HG02852 (cell line): ENCODE measurements around the gene GNA12.

Source experiments
- ATAC-seq: cut with Tn5 transposase; IDR thresholded peaks from one replicate; pipeline ENCODE4 v1.9.1; 2021; ENCODE audit warnings: mild to moderate bottlenecking, moderate library complexity; ENCODE audit not compliant: unreplicated experiment

GNA12 gene

DNA sequence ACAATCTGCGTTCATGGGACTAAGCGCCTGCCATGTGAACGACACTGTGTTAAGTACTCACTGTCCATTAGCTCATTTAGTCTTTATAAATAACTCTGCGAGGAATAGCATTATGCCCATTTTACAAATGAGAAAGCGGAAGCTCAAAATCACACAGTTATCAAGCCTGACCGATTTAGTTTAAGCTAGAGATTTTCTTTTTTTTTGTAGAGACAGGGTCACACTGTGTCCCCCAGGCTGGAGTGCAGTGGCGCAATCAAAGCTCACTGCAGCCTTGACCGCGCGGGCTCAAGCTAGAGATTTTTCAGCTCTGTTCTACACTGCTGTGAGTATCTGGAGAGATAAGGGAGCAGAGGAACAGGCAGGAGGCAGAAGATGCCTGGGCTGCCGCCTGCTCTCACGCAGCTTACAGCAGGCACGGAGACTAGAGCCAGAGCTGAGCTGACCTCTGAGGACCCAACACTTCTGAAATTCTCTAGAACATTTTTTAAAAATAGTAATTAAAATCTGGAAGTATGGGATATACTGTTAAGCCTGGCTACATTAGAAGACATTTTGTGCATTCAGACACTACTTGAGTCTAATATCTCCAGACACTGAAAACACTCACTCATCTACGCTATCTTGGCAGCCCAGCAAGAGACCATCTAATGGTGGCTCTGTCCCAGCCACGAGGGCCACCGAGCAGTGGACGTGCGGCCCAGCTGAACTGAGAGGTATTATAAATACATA is 38.7 kb downstream of the GNA12 start:
- no peak for ATAC-seq

DNA sequence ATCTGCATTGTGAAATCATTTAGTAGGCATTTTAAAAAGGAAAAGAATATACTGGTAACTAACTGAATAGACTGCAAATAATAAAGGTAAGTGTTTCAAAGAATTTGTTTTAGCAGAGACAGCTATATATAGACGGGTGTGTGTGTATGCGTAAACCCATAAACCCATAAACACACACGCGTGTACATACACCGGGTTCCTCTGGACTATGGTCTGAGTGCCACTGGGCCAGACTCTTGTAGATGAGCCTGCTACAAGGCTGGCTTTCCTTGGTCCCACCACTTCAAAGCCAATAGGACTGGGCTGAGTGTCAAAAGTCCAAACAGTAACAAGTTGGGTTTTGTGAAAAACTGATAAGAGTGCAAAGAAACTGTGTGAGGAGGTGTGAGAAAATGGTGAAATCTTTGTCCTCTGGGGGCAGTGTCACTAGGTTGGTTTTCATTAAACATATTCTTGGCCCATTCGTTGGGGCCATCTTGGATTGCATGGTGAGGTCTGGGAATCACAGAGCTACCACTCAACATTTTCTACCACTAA is 39.8 kb downstream of the GNA12 start:
- no peak for ATAC-seq

DNA sequence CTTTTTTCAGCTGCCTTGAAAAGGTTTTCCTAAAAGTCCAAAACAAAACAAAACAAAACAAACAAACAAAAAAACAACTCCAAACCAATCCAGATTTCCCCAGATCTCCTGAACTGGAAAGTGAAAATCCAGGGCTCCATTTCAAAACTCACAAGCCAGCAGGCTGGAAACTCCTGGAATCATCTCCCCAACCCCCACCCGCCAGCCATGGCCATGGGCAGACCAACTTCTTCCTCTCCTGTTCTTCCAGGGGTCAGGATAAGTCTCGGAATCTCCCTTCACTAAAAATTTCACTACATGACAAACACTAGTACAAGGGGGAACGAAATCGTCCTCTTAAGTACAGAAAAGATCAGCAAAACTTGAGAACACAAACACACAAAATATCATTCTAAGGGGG is 40.4 kb downstream of the GNA12 start:
- ATAC-seq = no peak

DNA sequence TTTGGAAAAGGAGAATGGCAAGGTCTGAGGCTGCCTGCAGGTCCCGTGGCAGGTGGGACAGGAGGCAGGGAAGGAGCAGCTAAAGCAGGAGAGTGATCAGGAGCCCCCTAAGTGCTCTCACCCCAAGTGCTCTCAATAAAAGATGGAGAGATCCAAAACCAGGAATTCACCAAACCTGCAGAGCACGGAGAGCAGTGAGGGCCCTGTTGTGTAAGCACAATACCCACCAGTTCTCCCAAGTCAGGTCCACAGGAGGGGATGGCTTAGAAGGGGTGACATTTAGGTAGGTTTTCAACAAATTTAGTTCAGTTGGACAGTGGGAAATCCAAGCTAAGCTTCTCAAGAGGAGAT is 40.8 kb downstream of the GNA12 start:
- ATAC-seq = no peak

DNA sequence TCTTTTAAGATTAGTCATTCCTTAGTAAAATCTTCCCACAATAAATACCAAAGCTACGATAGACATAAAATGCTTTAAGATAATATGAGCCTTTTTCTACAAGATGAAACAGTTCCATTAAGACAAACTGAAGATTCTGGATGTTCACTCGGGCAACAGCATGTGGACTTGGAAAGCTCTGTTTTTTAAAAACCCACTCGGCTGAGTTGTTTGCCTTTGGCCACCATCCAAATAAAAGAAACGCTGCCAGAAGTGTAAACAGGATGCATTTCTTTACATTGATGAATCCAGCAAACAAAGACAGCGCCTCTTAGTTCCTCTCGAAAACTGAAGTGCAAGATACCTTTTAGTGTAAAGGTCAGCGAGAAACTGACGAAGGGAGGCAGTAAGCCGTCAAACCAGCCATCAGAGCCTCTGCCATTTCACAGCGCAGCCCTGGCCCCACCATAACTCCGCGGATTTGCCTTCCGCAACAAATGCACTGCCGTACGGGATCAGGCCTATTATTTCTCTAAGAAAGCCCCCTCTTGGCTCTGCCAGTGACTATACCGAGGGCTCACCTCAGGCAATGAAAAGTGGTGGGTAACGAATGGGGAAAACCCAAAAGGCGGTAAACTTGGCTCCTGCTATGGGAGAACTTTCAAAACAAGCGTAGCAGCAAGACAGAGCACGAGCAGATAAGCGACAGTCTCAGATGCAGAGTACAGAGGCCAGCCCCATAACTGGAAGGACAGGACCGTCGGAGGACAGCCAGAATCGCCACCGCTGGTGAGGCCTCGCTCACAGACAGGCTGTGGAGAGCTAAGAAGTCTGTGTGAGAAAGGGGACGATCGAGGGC is 41.4 kb downstream of the GNA12 start:
- no peak for ATAC-seq

DNA sequence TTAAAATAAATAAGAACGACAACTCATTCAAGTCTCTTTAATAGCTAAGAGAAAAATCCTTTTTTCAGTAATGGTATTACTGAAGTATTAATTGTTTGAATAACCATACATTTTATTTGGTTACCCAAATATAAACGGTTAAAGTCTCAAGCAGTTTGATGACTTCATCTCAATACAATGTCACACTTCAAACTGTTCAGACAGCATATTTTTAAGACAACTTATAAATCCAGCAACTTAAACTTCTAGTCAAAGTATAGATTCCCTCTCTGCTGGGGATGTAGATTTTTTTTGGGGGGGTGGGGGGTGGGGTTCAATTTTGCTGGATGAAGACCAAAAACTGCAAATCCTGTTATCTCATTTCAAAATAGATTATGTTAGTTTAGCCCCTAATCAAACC is 42.0 kb downstream of the GNA12 start:
- no peak for ATAC-seq

DNA sequence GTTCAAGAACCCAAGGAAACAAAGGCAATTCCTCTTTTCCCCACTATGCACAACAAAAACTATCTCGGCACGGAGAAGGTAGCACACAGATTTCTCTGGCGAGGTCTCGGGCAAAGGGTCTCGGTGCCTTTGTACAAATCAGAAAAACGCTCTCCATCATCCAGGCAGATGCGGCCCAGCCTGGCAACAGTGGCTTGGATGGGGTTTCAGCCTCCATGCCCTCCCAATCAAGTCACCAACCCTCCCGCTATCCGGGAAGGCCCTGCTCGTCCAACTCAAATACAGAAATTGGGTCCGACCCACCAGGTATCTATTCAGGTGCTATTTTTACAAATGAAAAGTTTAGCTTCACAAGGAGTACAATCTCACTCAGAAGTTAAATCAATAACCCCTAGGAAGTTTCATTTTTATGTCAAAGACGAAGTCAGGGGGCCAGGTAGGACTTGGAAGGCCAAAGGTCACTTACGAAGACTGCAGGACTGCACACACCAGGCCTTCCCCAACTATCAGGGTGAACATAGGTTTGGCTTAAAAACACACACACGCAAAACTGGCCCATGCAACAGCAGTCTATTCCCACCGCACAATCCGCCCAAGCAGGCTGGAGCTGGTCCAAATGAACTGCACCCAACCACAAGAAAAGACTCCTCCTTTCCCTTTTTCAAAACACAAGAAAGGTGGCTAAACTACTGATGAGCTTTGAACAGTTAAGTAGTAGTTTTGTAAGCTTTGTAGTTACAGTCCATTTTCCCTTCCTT is 43.0 kb downstream of the GNA12 start:
- ATAC-seq = no peak

DNA sequence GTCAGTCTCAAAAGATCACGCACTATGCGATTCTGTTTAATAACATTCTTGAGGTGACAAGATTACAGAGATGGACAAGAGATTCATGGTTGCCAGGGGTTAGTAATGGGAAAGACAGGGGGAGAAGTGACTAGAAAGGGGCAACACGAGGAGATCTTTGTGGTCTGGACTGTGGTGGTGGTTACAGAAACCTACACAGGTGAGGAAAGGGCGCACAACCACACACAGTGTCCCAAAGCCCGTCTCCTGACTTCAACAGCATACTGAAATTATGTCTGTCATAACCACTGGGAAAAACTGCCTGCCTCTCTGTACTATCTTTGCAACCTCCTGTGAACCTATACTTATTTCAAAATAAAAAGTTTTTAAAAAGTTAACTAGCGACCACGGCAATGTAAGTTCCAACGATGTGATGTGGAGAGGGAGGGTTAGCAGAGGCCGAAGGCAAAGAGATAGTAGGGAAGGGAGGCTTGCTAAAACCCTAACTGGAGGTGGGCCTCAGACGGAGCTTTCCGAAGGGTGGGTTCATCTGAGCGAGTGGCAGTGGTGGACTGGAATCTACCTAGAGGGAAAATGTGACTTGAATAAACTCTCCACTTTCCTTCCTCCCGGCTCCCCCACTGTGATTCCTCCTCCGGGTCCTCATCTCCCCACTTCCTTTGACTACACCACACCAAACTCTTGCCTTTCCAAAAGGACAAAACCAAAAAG is 43.7 kb downstream of the GNA12 start:
- no peak for ATAC-seq

DNA sequence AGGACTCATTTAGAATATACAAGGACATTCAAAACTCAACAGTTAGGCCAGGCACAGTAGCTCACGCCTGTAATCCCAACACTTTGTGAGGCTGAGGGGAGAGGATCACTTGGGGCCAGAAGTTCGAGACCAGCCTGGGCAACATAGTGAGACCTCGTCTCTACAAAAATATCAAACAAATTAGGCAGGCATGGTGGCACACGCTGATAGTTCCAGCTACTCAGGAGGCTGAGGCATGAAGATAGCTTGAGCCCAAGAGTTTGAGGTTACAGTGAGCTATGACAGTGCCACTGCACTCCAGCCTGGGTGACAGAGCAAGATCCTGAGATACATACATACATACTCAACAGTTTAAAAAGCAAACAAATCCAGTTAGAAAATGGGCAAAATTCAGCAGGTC is 44.9 kb downstream of the GNA12 start:
- ATAC-seq = no peak

DNA sequence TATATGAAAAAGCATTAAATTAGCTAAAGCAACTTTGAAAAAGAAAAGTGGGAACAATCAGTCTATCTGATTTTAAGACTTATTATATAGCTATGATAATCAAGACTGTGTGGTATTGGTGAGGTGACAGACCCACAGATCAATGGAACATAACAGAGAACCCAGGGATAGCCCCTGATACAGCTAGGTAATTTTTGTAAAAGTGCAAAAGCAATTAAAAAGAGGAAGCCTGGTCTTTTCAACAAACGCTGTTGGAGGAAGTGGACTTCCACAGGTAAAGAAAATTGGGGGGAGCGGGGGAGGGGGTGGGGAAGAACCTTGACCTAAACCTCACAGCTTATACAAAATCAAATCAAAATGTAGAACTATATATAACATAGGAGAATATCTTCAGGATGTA is 45.4 kb downstream of the GNA12 start:
- no peak for ATAC-seq

DNA sequence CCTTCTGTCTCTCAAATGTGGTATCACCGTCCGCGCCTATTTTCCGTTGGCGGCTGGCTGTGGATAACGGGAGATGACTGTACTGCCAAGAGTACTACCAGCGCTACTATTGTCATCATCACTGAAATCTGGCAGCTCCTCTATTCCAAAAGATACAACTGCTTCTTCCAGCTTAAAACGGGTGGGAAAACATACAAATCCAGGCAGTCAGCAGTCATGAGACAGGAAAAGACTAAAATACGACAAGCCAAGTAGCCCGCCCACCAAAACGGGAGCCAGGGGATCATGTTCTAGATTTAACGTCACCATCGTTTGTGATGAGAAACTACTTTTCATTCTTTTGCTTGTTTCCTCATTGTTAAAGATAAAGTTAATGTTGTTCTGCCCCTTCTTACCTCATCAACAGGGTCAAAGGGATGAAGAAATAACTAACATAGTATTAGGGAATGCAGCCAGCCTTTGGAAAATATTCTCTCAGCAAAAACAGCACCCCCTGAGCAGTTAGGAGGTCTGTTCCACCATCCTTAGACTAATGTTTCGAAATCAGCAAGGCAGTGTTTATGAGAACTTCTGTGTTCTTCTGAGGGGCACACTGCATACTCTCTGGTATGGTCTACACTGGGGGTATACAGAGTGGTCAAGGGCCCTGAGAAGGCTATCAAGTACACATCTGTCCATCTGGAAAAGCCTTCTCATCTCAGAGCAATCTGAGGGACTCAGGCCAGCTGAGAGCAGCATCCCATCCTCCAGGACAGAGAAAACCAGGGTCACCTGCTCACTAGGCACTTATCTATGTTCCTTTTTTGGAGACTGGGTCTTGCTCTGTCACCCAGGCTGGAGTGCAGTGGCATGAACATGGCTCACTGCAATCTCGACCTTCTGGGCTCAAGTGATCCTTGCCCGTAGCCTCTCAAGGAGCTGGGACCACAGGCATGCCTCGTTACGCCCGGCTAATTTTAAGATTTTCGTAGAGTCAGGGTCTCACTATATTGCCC is 47.5 kb downstream of the GNA12 start:
- no peak for ATAC-seq

DNA sequence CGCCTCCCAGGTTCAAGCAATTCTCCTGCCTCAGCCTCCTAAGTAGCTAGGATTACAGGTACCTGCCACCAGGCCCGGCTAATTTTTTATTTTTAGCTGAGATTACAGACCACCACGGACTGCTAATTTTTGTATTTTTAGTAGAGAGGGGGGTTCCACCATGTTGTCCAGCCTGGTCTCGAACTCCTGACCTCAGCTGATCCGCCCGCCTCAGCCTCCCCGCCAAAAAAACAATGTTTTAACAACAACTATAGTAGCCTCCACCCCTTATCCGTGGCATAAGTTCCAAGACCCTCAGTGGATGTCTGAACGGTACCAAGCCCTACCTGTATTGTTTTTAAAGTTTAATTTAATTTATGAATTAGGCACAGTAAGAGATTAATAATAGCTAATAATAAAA is 48.2 kb downstream of the GNA12 start:
- no peak for ATAC-seq

DNA sequence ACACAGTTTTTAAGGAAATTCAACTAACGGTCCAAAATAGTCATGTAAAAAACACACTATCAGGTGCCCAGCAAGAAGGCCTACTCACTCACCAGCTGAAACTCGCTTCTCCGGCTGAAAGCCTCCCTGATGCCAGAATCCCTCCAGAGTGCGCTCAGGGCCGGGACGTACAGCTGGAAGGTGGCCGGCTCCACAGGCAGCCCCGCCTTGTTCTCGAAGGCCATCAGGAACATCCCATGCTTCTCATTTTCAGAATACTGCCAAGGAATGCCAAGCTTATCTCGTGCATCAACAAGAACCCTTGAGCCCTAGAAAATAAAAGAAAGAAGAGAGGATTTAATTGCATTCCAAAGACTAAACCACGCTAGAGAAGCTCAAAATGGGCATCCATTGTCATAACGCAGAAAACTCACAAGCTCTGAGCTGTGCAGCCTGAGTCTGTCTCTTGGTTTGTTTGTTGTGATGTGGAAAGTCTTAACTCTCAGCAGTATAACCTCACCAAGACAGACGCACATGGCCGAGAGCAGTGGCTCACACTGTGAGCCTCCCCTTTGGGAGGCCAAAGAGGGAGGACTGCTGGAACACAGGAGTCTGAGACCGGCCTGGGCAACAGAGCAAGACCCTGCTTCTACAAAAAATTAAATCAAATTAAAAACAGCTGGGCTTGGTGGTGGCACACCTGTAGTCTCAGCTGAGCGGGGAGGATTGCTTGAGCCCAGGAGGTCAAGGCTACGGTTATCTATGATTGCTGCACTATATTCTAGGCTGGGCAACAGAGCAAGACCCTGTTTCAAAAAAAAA is 49.1 kb downstream of the GNA12 start:
- ATAC-seq = no peak

DNA sequence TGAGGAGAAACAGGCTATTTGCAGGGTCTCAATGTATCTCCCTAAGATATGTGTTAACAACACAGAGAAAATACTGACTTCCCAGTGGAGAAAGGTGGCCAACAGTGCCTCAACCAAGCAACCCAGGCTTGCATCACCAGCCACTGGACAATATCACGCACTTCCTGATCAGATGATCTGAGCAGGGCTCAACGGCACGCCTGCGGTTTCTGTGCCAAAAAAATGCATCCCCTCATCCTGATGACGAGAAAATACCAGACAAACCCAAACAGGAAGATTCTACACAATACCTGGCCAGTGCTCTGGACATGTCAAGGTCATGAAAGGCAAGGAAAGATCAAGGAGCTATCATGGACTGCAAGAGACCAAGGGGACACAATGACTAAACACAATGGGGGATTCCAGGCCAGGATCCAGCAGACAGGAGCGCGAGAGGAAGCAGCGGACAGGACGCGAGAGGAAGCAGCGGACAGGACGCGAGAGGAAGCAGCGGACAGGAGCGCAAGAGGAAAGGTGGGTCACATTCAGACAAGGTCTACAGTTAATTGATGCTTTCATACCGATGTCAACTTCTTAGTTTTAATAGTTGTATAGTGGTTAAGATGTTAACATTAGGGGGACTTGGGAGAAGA is 51.1 kb downstream of the GNA12 start:
- ATAC-seq = no peak

DNA sequence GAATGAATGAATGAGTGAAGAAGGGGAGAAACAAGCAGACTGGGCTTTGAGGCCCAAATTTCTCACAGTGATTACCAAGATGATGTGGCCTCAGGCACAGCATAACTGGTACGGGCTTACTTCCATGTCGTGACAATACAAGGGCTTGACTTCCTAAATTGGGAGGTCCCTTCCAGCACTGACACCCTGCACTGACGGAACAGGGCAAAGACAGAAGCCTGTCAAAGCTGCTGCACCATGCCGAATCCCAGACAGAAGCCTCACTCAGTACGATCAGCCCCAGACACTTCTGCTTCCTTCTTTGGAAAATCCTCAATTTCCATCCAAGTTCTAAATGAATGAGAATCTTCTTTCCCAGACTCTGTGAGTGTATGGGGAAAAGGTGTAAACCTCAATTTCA is 51.9 kb downstream of the GNA12 start:
- ATAC-seq = no peak

DNA sequence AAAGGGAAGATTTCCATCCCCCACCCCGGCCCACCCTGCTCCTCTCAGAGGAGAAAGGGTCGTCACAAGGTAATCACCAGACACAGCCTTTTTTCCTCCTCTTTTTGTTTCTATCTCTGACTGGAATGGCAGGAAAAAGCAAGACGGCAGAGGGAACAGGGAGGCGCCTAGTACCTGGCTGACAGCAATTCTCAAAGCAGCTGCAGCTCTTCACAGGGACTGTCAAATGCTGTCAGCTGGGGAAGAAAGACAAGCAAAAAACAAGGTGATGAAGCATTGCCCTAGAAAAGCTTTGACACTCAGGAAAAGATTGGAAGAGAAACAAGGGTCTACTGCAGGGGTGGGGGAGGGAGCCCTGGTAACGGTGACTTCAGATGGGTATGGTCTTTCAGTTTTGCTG is 52.7 kb downstream of the GNA12 start:
- ATAC-seq = no peak

DNA sequence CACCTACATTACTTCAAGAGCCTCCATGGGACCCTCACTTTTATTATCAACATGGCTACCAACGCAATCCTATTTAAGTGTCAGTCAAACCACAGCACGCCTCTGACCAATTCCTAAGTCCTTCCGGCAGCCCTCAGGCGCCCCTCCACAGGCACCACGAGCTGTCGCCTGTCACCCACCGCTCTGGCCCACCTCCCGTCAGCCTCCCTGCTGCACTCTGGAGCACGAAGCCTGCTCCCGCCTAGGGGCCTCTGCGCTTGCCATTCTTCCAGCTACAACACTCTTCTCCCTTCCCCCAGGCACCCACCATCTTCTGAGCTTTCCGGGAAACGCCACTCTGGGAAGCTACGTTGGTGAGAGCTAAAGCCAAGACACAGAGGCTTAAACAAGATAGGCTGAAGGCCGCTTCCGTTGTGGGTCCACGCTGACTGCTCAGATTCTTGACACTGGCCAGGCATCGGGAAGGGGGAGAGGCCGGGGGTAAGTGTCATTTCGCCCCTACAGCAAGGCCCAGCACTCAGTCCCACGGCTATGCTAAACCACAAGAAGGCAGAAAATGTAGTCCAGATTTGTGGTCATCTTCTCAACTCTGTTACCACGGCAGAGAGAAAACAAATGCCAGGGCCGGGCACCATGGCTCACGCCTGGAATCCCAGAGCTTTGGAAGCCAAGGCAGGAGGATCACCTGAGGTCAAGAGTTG is 56.7 kb downstream of the GNA12 start:
- no peak for ATAC-seq

DNA sequence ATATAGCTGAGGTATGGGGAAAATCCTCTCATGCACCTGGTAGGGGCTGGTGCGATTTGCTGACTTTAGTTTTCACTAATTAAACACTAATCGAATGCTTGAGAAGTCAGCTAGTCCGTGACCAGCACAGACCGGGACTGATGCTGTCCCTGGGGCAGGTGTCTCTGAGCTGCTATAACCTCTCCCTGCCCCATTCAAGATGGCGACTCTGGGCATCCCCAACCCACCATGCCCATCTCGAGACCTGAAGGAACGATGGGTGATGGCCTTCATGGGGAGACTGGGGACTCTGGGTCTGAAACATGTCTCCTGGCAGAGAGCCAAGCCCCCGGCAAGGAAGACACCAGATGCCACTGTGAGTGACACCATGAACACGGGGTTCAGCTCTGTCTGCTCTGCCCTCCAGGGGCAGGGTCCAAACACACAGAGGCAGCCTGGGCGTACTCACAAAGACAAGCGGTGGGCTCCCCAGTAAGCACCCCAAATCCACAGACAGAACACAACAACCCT is 57.4 kb downstream of the GNA12 start:
- ATAC-seq = no peak
